CD14-positive monocyte (primary cell): ENCODE measurements around the gene CREB5. TPM values are rescaled to one million over a fixed set of nuclear protein-coding genes. Genes with fewer than 3 reads are reported as not detected.

Experiments used
- DNase-seq, 3 donors: peaks; one replicate each; pipeline ENCODE4 v3.0.0-alpha.2; 2011 to 2022
- H2AFZ ChIP-seq: 2 replicates; pipeline ENCODE4 v1.6.0; 2012; ENCODE audit warnings: mild to moderate bottlenecking, low read depth, low read length, inconsistent platforms; ENCODE audit not compliant: insufficient read depth, poor library complexity, severe bottlenecking
- H3K27ac ChIP-seq, 2 donors: 1 replicate in 1 of 2; 2 replicates in 1 of 2; pipeline ENCODE4 v1.5.1; 2012 to 2013; ENCODE audit warnings: low read length in 2 of 2, control low read depth in 1 of 2, inconsistent platforms in 1 of 2, low read depth in 1 of 2, mild to moderate bottlenecking in 1 of 2
- H3K27me3 ChIP-seq, 2 donors: one replicate each; pipeline versions ENCODE4 v1.6.0 to v1.6.1; 2011 to 2013; ENCODE audit warnings: low read length in 2 of 2; ENCODE audit not compliant: control insufficient read depth in 2 of 2, insufficient read depth in 2 of 2
- H3K36me3 ChIP-seq, 2 donors: replicated peaks in 1 of 2; 1 replicate in 1 of 2; 2 replicates in 1 of 2; pipeline versions ENCODE4 v1.5.1 to v1.6.1; 2012 to 2013; ENCODE audit warnings: low read length in 2 of 2, control low read depth in 1 of 2, inconsistent platforms in 1 of 2, mild to moderate bottlenecking in 1 of 2; ENCODE audit not compliant: insufficient read depth in 2 of 2, control insufficient read depth in 1 of 2
- H3K4me1 ChIP-seq, 2 donors: 1 replicate in 1 of 2; 2 replicates in 1 of 2; pipeline versions ENCODE4 v1.5.1 to v1.6.1; 2012 to 2013; ENCODE audit warnings: low read length in 2 of 2, control low read depth in 1 of 2, inconsistent platforms in 1 of 2, mild to moderate bottlenecking in 1 of 2, moderate library complexity in 1 of 2; ENCODE audit not compliant: insufficient read depth in 2 of 2, control insufficient read depth in 1 of 2
- H3K4me2 ChIP-seq: replicated peaks from 2 replicates; pipeline ENCODE3; 2012; ENCODE audit warnings: low read length, moderate library complexity, mild to moderate bottlenecking; ENCODE audit not compliant: poor library complexity, severe bottlenecking; ENCODE audit errors: extremely low read depth
- H3K4me3 ChIP-seq, 3 experiments: fragments of 200-600 bp in 1 of 3; sonication (generic) in 1 of 3; replicated peaks in 1 of 3; 1 replicate in 2 of 3; 2 replicates in 1 of 3; pipeline ENCODE4 v1.5.1; 2011 to 2013; ENCODE audit warnings: low read length in 3 of 3, mild to moderate bottlenecking in 3 of 3, control low read depth in 2 of 3, low read depth in 2 of 3, inconsistent platforms in 1 of 3, moderate library complexity in 1 of 3
- H3K79me2 ChIP-seq: 2 replicates; pipeline ENCODE4 v1.6.0; 2012; ENCODE audit warnings: mild to moderate bottlenecking, control low read depth, inconsistent platforms, low read length, moderate library complexity; ENCODE audit not compliant: insufficient read depth
- H3K9ac ChIP-seq: 2 replicates; pipeline ENCODE4 v1.6.0; 2017; ENCODE audit warnings: low read length, mild to moderate bottlenecking; ENCODE audit not compliant: insufficient read depth, poor library complexity, severe bottlenecking
- H3K9me3 ChIP-seq, 2 donors: replicated peaks in 1 of 2; 1 replicate in 1 of 2; 2 replicates in 1 of 2; pipeline versions ENCODE4 v1.5.1 to v1.6.1; 2012 to 2013; ENCODE audit warnings: low read length in 2 of 2, control low read depth in 1 of 2; ENCODE audit not compliant: control insufficient read depth in 1 of 2, insufficient read depth in 1 of 2
- H4K20me1 ChIP-seq: 2 replicates; pipeline ENCODE4 v1.6.0; 2012; ENCODE audit warnings: mild to moderate bottlenecking, low read length, control low read depth, moderate library complexity; ENCODE audit not compliant: insufficient read depth
- H3K27ac Mint-ChIP-seq, 7 donors: one replicate each; pipeline ENCODE4 v1.8.0; 2020; ENCODE audit warnings: mild to moderate bottlenecking in 7 of 7, mixed read lengths in 7 of 7, moderate library complexity in 6 of 7, inconsistent platforms in 2 of 7
- H3K27me3 Mint-ChIP-seq, 3 donors: one replicate each; pipeline ENCODE4 v1.8.0; 2021 to 2022; ENCODE audit warnings: low read depth in 3 of 3, mild to moderate bottlenecking in 3 of 3, mixed read lengths in 3 of 3, moderate library complexity in 3 of 3, inconsistent platforms in 1 of 3
- H3K36me3 Mint-ChIP-seq, 2 donors: one replicate each; pipeline ENCODE4 v1.8.0; 2020; ENCODE audit warnings: mixed read lengths in 2 of 2, inconsistent platforms in 1 of 2, mild to moderate bottlenecking in 1 of 2
- H3K4me1 Mint-ChIP-seq: one replicate; pipeline ENCODE4 v1.8.0; 2020; ENCODE audit warnings: mild to moderate bottlenecking, mixed read lengths
- H3K4me3 Mint-ChIP-seq, 2 donors: one replicate each; pipeline ENCODE4 v1.8.0; 2020; ENCODE audit warnings: mild to moderate bottlenecking in 2 of 2, mixed read lengths in 2 of 2, moderate library complexity in 1 of 2
- H3K9me3 Mint-ChIP-seq, 7 donors: one replicate each; pipeline ENCODE4 v1.8.0; 2020 to 2022; ENCODE audit warnings: mixed read lengths in 7 of 7, mild to moderate bottlenecking in 6 of 7, moderate library complexity in 6 of 7, inconsistent platforms in 2 of 7
- WGBS: methylation state at CpG from one replicate; pipeline ENCODE4 v1.1.5; 2013; ENCODE audit warnings: missing lambda C conversion rate; ENCODE audit not compliant: insufficient coverage; 5-methylcytosine and 5-hydroxymethylcytosine counted together
- intact Hi-C, 2 donors: fragments of 100-400 bp; cut with micrococcal nuclease; formaldehyde crosslinking; loops; one replicate each; pipeline versions ENCODE4 v1.15.0 to v1.15.1; 2023
- polyA plus RNA-seq, 3 donors: library from polyadenylated mRNA; depleted of rRNA in 1 of 3; unstranded in 2 of 3; stranded (reverse) in 1 of 3; fragments of 300-500 nt in 2 of 3; fragments of >200 nt in 1 of 3; fragmentation: Illumina TruSeq in 2 of 3; gene quantifications; 1 replicate in 2 of 3; 2 replicates in 1 of 3; pipeline ENCODE4 v1.2.3, GENCODE V29; 2012 to 2021
- TF ChIP-seq, protein P1 (sequence below): fragments of 200-600 bp; IDR thresholded peaks from one replicate; pipeline ENCODE4 v1.8.0; 2022; ENCODE audit warnings: antibody characterized with exemption, mild to moderate bottlenecking

The CREB5 gene
- polyA plus RNA-seq, 3 donors: 25.1 to 72.3 (median 44.2) TPM

DNA sequence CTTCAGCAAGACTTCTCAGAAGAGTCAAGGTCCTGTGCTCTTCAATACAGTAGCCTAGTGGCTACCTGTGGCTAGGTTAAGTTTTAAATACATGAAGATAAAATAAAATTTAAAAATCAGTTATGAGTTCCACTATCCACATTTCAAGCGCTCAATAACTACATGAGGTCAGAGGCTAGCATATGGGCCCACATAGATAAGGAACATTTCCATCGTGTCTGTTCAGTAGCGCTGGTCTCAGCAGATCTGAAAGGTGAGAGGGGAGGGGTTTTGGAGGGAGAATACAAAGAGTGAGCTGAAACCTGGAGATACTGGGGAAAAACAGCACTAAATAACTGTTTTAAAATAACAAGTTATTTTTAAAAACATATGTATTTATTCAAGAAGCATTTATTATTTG, 326.8 kb downstream of the CREB5 start:
- H2AFZ ChIP-seq: no peak overlapping the region
- H4K20me1 ChIP-seq: peaks cover 97% of the 10 kb centered on the region
- H3K27me3 Mint-ChIP-seq: peaks cover 0 to 4% (median 0%) of the 10 kb centered on the region in 3 donors
- no peak overlapping the region for H3K27ac ChIP-seq
- intact Hi-C loops: no loop called here
- no peak overlapping the region for H3K4me2 ChIP-seq
- no peaks in the 10 kb centered on the region for H3K9me3 ChIP-seq
- H3K9me3 Mint-ChIP-seq: peaks cover 0 to 5% (median 0%) of the 10 kb centered on the region in 7 donors
- no peaks in the 10 kb centered on the region for H3K4me1 ChIP-seq
- no peaks in the 10 kb centered on the region for H3K79me2 ChIP-seq
- TF ChIP-seq, protein P1, sequence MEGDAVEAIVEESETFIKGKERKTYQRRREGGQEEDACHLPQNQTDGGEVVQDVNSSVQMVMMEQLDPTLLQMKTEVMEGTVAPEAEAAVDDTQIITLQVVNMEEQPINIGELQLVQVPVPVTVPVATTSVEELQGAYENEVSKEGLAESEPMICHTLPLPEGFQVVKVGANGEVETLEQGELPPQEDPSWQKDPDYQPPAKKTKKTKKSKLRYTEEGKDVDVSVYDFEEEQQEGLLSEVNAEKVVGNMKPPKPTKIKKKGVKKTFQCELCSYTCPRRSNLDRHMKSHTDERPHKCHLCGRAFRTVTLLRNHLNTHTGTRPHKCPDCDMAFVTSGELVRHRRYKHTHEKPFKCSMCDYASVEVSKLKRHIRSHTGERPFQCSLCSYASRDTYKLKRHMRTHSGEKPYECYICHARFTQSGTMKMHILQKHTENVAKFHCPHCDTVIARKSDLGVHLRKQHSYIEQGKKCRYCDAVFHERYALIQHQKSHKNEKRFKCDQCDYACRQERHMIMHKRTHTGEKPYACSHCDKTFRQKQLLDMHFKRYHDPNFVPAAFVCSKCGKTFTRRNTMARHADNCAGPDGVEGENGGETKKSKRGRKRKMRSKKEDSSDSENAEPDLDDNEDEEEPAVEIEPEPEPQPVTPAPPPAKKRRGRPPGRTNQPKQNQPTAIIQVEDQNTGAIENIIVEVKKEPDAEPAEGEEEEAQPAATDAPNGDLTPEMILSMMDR: no peak
- H3K4me1 Mint-ChIP-seq: no peaks in the 10 kb centered on the region
- no peak for DNase-seq
- H3K4me3 ChIP-seq: no peak overlapping the region
- H3K9ac ChIP-seq: no peak overlapping the region
- peaks cover 44 to 65% of the 10 kb centered on the region in 2 donors for H3K36me3 Mint-ChIP-seq
- no peak overlapping the region for H3K4me3 Mint-ChIP-seq
- peaks cover 0 to 13% of the 10 kb centered on the region in 2 donors for H3K36me3 ChIP-seq
- no peaks in the 10 kb centered on the region for H3K27me3 ChIP-seq
- no peak overlapping the region for H3K27ac Mint-ChIP-seq
- WGBS: no CpG with 5 or more reads among the region's 3 CpGs

DNA sequence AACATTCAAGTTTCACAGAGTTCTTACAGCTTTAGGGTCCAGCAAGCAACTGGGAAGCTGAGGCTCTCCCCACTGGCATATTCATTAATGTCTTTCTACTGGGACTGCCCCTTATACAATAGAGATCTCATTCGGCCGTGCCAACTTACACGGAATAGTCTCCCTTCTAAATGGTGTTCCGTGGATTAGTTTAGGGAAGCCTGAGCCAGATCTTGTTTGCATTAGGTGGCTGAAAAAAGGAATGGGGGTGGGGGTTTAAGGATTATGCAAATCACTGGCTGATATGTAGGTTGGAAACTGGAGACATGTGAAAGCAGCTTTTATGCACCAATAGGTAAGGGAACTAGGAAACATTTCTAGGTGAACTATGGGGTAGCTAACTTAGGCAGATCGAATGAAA, 327.5 kb downstream of the CREB5 start:
- Histone ChIP-seq H3K9me3 (no peaks in the 10 kb centered on the region), H4K20me1 (peaks cover 97% of the 10 kb centered on the region), H3K27me3 (no peaks in the 10 kb centered on the region), H3K36me3 (peaks cover 0 to 13% of the 10 kb centered on the region in 2 donors), H3K79me2 (no peaks in the 10 kb centered on the region), H3K27ac (no peak overlapping the region), H3K4me1 (no peaks in the 10 kb centered on the region), H3K4me3 (no peak overlapping the region), H3K4me2 (no peak overlapping the region), H3K9ac (no peak overlapping the region), H2AFZ (no peak overlapping the region)
- Mint-ChIP-seq H3K27me3 (peaks cover 0 to 4% (median 0%) of the 10 kb centered on the region in 3 donors), H3K9me3 (peaks cover 0 to 7% (median 0%) of the 10 kb centered on the region in 7 donors), H3K27ac (no peak overlapping the region), H3K4me1 (no peaks in the 10 kb centered on the region), H3K36me3 (peaks cover 42 to 69% of the 10 kb centered on the region in 2 donors), H3K4me3 (no peak overlapping the region)
- intact Hi-C loops: no loop called here
- no CpG with 5 or more reads among the region's 5 CpGs for WGBS
- DNase-seq: no peak
- TF ChIP-seq, protein P1: no peak
